HFFc6 (cell line): ENCODE data around the gene COL8A2. TPM values are rescaled to one million over a fixed set of nuclear protein-coding genes. Genes with fewer than 3 reads are reported as not detected.

Experiments
- DNase-seq: peaks from one replicate; pipeline ENCODE4 v3.0.0-alpha.2; 2018
- H3K27ac Mint-ChIP-seq: 2 replicates; pipeline ENCODE4 v1.8.0; 2020; ENCODE audit warnings: mild to moderate bottlenecking, mixed read lengths
- H3K27me3 Mint-ChIP-seq: 2 replicates; pipeline ENCODE4 v1.8.0; 2021; ENCODE audit warnings: mild to moderate bottlenecking, moderate library complexity, mixed read lengths; ENCODE audit not compliant: insufficient read depth
- H3K36me3 Mint-ChIP-seq: 2 replicates; pipeline ENCODE4 v1.8.0; 2021; ENCODE audit warnings: low read depth, mixed read lengths
- H3K4me1 Mint-ChIP-seq: 2 replicates; pipeline ENCODE4 v1.8.0; 2020; ENCODE audit warnings: low read depth, mixed read lengths
- H3K4me3 Mint-ChIP-seq: 2 replicates; pipeline ENCODE4 v1.8.0; 2020; ENCODE audit warnings: mild to moderate bottlenecking, moderate library complexity, mixed read lengths
- H3K9me3 Mint-ChIP-seq: 2 replicates; pipeline ENCODE4 v1.8.0; 2020; ENCODE audit warnings: mild to moderate bottlenecking, mixed read lengths
- CTCF ChIP-seq: fragments of 200-600 bp; sonication (generic); IDR thresholded peaks from 2 replicates; pipeline ENCODE4 v1.5.0; 2021; ENCODE audit warnings: antibody characterized with exemption, mild to moderate bottlenecking
- total RNA-seq, 6 experiments: library from RNA; stranded (reverse); fragmentation: NEBNext Ultra II Directional; extraction: Animal tissue kit (Norgen Biotek cat#: 25700); gene quantifications; 2 replicates in 1 of 6; 3 replicates in 5 of 6; pipeline ENCODE4 v1.2.3, GENCODE V29; 2021

The COL8A2 gene
- total RNA-seq, 6 experiments from 2014 or later = 1.9 to 6.4 (median 2.4) TPM

- Mint-ChIP-seq H3K27ac (no peak overlapping the region), H3K27me3 (peaks cover 3% of the 10 kb centered on the region), H3K4me1 (peaks cover 12% of the 10 kb centered on the region), H3K9me3 (no peaks in the 10 kb centered on the region), H3K36me3 (no peaks in the 10 kb centered on the region), H3K4me3 (no peak overlapping the region)
- TF ChIP-seq CTCF = no peak
- DNase-seq = no peak
These were observed 47.9 kb downstream of the COL8A2 start for GRCh38 chr1:36076979-36077573.

GRCh38 chr1:36070349-36070748 is 54.7 kb downstream of the COL8A2 start:
- no peaks in the 10 kb centered on the region for H3K9me3 Mint-ChIP-seq
- DNase-seq = no peak
- no peak overlapping the region for H3K4me3 Mint-ChIP-seq
- no peaks in the 10 kb centered on the region for H3K36me3 Mint-ChIP-seq
- no peak overlapping the region for H3K27ac Mint-ChIP-seq
- peaks cover 3% of the 10 kb centered on the region for H3K27me3 Mint-ChIP-seq
- no peak for TF ChIP-seq CTCF
- no peaks in the 10 kb centered on the region for H3K4me1 Mint-ChIP-seq

- no peak overlapping the region for H3K4me3 Mint-ChIP-seq
- TF ChIP-seq CTCF = no peak
- DNase-seq = no peak
- no peaks in the 10 kb centered on the region for H3K36me3 Mint-ChIP-seq
- H3K27me3 Mint-ChIP-seq = no peaks in the 10 kb centered on the region
- no peaks in the 10 kb centered on the region for H3K9me3 Mint-ChIP-seq
- H3K27ac Mint-ChIP-seq = no peak overlapping the region
- no peaks in the 10 kb centered on the region for H3K4me1 Mint-ChIP-seq
These were observed 56.2 kb downstream of the COL8A2 start for GRCh38 chr1:36068866-36069265.

GRCh38 chr1:36067871-36068270 is 57.2 kb downstream of the COL8A2 start:
- Mint-ChIP-seq H3K36me3 (no peaks in the 10 kb centered on the region), H3K4me3 (no peak overlapping the region), H3K9me3 (no peaks in the 10 kb centered on the region), H3K27me3 (no peaks in the 10 kb centered on the region), H3K4me1 (no peaks in the 10 kb centered on the region), H3K27ac (no peak overlapping the region)
- no peak for TF ChIP-seq CTCF
- DNase-seq = no peak

GRCh38 chr1:36062315-36062714 is 62.7 kb downstream of the COL8A2 start:
- Mint-ChIP-seq H3K4me1 (no peaks in the 10 kb centered on the region), H3K27ac (no peak overlapping the region), H3K4me3 (no peak overlapping the region), H3K9me3 (no peaks in the 10 kb centered on the region), H3K36me3 (no peaks in the 10 kb centered on the region; the same call in 1 of the 2 replicates), H3K27me3 (no peaks in the 10 kb centered on the region)
- no peak for TF ChIP-seq CTCF
- DNase-seq = no peak

GRCh38 chr1:36055706-36056105 is 69.3 kb downstream of the COL8A2 start:
- H3K4me3 Mint-ChIP-seq = no peak overlapping the region
- TF ChIP-seq CTCF = no peak
- DNase-seq = no peak
- no peak overlapping the region for H3K27ac Mint-ChIP-seq
- no peaks in the 10 kb centered on the region; the same call in 1 of the 2 replicates for H3K36me3 Mint-ChIP-seq
- H3K27me3 Mint-ChIP-seq = no peaks in the 10 kb centered on the region
- H3K9me3 Mint-ChIP-seq = no peaks in the 10 kb centered on the region
- H3K4me1 Mint-ChIP-seq = no peaks in the 10 kb centered on the region
